NCI-H524 treated with DMSO at 0.1 percent for 48 hours (cell line): ENCODE data around the gene ACRV1.

ENCODE experiments used
- DNase-seq: peaks from one replicate; lab custom pipeline; 2025; lab: John Stamatoyannopoulos, UW

The ACRV1 gene

GRCh38 chr11:125649465-125650166 is 31.0 kb downstream of the ACRV1 start:
- no peak for DNase-seq

- DNase-seq: no peak
These were observed 34.8 kb downstream of the ACRV1 start for GRCh38 chr11:125645871-125646270.

- no peak for DNase-seq
These were observed 42.3 kb downstream of the ACRV1 start for GRCh38 chr11:125638315-125638714.

GRCh38 chr11:125637840-125638239 is 42.8 kb downstream of the ACRV1 start:
- DNase-seq: no peak

- no peak for DNase-seq
These were observed 53.3 kb downstream of the ACRV1 start for GRCh38 chr11:125627236-125627910.

- DNase-seq: peak; percentile 58
These were observed 54.2 kb downstream of the ACRV1 start for GRCh38 chr11:125626288-125626950.

- DNase-seq: peak; percentile 57
These were observed 54.9 kb downstream of the ACRV1 start for GRCh38 chr11:125625630-125626287.

GRCh38 chr11:125625225-125625629 is 55.4 kb downstream of the ACRV1 start:
- DNase-seq: no peak

GRCh38 chr11:125624756-125625213 is 55.9 kb downstream of the ACRV1 start, which contains the start of gene CHEK1:
CHEK1 (plus strand) TSS chr11:125625163; CDS start chr11:125626769, 1,606 bp downstream.
- DNase-seq: no peak

GRCh38 chr11:125623064-125623463 is 57.6 kb downstream of the ACRV1 start:
- DNase-seq: no peak

- DNase-seq: no peak
These were observed 58.7 kb downstream of the ACRV1 start for GRCh38 chr11:125621995-125622394.
